Endothelial cell (in vitro differentiated cells): ENCODE results near the gene ASAP2. TPM values are rescaled to one million over a fixed set of nuclear protein-coding genes. Genes with fewer than 3 reads are reported as not detected.

Source experiments
- DNase-seq: peaks from one replicate; pipeline ENCODE4 v3.0.0; 2021; ENCODE audit warnings: low spot score
- H3K27ac Mint-ChIP-seq: one replicate; pipeline ENCODE4 v1.8.0; 2021; ENCODE audit warnings: mixed read lengths, inconsistent platforms; ENCODE audit not compliant: unreplicated experiment
- H3K27me3 Mint-ChIP-seq: one replicate; pipeline ENCODE4 v1.8.0; 2021; ENCODE audit warnings: mild to moderate bottlenecking, moderate library complexity, mixed read lengths, inconsistent platforms; ENCODE audit not compliant: unreplicated experiment
- H3K36me3 Mint-ChIP-seq: one replicate; pipeline ENCODE4 v1.8.0; 2021; ENCODE audit warnings: mild to moderate bottlenecking, low read depth, mixed read lengths, inconsistent platforms; ENCODE audit not compliant: unreplicated experiment
- H3K4me1 Mint-ChIP-seq: one replicate; pipeline ENCODE4 v1.8.0; 2021; ENCODE audit warnings: mild to moderate bottlenecking, mixed read lengths, inconsistent platforms; ENCODE audit not compliant: unreplicated experiment
- H3K4me3 Mint-ChIP-seq: one replicate; pipeline ENCODE4 v1.8.0; 2021; ENCODE audit warnings: mild to moderate bottlenecking, mixed read lengths, inconsistent platforms; ENCODE audit not compliant: unreplicated experiment
- H3K9me3 Mint-ChIP-seq: one replicate; pipeline ENCODE4 v1.8.0; 2021; ENCODE audit warnings: mixed read lengths, inconsistent platforms; ENCODE audit not compliant: unreplicated experiment
- CTCF ChIP-seq: fragments of 200-600 bp; sonication (generic); IDR thresholded peaks from one replicate; pipeline ENCODE4 v1.5.0; 2021; ENCODE audit warnings: antibody characterized with exemption; ENCODE audit not compliant: unreplicated experiment
- total RNA-seq: library from RNA; stranded (reverse); fragmentation: NEBNext Ultra II Directional; extraction: Animal tissue kit (Norgen Biotek cat#: 25700); gene quantifications from one replicate; pipeline ENCODE4 v1.2.1, GENCODE V29; 2021; ENCODE audit not compliant: unreplicated experiment

Gene ASAP2
- total RNA-seq, 1 donor from 2014 or later: 31.8 TPM

- H3K4me3 Mint-ChIP-seq: no peak overlapping the region
- H3K27ac Mint-ChIP-seq: no peak overlapping the region
- TF ChIP-seq CTCF: no peak
- H3K27me3 Mint-ChIP-seq: peaks cover 4% of the 10 kb centered on the region
- H3K36me3 Mint-ChIP-seq: peaks cover 37% of the 10 kb centered on the region
- H3K9me3 Mint-ChIP-seq: no peaks in the 10 kb centered on the region
- no peak for DNase-seq
- peaks cover 2% of the 10 kb centered on the region for H3K4me1 Mint-ChIP-seq
Measured at GRCh38 chr2:9358846-9359245, 152.2 kb downstream of the ASAP2 start.

GRCh38 chr2:9359463-9359862 lies 152.9 kb downstream of the ASAP2 start:
- H3K9me3 Mint-ChIP-seq: no peaks in the 10 kb centered on the region
- H3K27me3 Mint-ChIP-seq: peaks cover 4% of the 10 kb centered on the region
- H3K36me3 Mint-ChIP-seq: peaks cover 33% of the 10 kb centered on the region
- no peak overlapping the region for H3K4me3 Mint-ChIP-seq
- TF ChIP-seq CTCF: no peak
- H3K27ac Mint-ChIP-seq: no peak overlapping the region
- peaks cover 5% of the 10 kb centered on the region for H3K4me1 Mint-ChIP-seq
- no peak for DNase-seq

- H3K27me3 Mint-ChIP-seq: peaks cover 4% of the 10 kb centered on the region
- no peak for TF ChIP-seq CTCF
- peaks cover 8% of the 10 kb centered on the region for H3K4me1 Mint-ChIP-seq
- no peaks in the 10 kb centered on the region for H3K9me3 Mint-ChIP-seq
- no peak overlapping the region for H3K27ac Mint-ChIP-seq
- no peak for DNase-seq
- no peak overlapping the region for H3K4me3 Mint-ChIP-seq
- peaks cover 34% of the 10 kb centered on the region for H3K36me3 Mint-ChIP-seq
Measured at GRCh38 chr2:9360110-9360509, 153.5 kb downstream of the ASAP2 start.

- TF ChIP-seq CTCF: no peak
- Mint-ChIP-seq H3K4me1 (peaks cover 14% of the 10 kb centered on the region), H3K36me3 (peaks cover 38% of the 10 kb centered on the region), H3K9me3 (no peaks in the 10 kb centered on the region), H3K27ac (no peak overlapping the region), H3K4me3 (no peak overlapping the region), H3K27me3 (peaks cover 4% of the 10 kb centered on the region)
- no peak for DNase-seq
Measured at GRCh38 chr2:9360701-9361100, 154.1 kb downstream of the ASAP2 start.

GRCh38 chr2:9364373-9364772 lies 157.8 kb downstream of the ASAP2 start:
- Mint-ChIP-seq H3K36me3 (peaks cover 38% of the 10 kb centered on the region), H3K9me3 (no peaks in the 10 kb centered on the region), H3K27me3 (peaks cover 4% of the 10 kb centered on the region), H3K4me3 (no peak overlapping the region), H3K27ac (peak overlapping the region; percentile 36), H3K4me1 (peaks cover 17% of the 10 kb centered on the region)
- no peak for TF ChIP-seq CTCF
- no peak for DNase-seq
